GM23338 (cell line): ENCODE data around the gene FOXI1. TPM values are rescaled to one million over a fixed set of nuclear protein-coding genes. Genes with fewer than 3 reads are reported as not detected.

ENCODE experiments used
- ATAC-seq: fragments of 200-7000 bp; cut with Tn5 transposase; 3 replicates; pipeline ENCODE4 v1.9.1; 2020
- DNase-seq: peaks from one replicate; pipeline ENCODE4 v3.0.0-alpha.2; 2015; ENCODE audit warnings: low spot score
- H2AFZ ChIP-seq: fragments of 200-600 bp; sonication (generic); 2 replicates; pipeline ENCODE4 v1.8.0; 2016; ENCODE audit warnings: antibody characterized with exemption, mild to moderate bottlenecking, moderate library complexity
- H3F3A ChIP-seq: fragments of 200-600 bp; sonication (generic); replicated peaks from 2 replicates; pipeline ENCODE4 v1.8.0; 2017; ENCODE audit warnings: antibody characterized with exemption, mixed run types, low read depth
- H3K27ac ChIP-seq: fragments of 200-600 bp; sonication (generic); 2 replicates; pipeline ENCODE4 v1.6.1; 2016; ENCODE audit warnings: low read depth
- H3K27me3 ChIP-seq: fragments of 200-600 bp; sonication (generic); 2 replicates; pipeline ENCODE4 v1.8.0; 2016; ENCODE audit warnings: mild to moderate bottlenecking, mixed run types, moderate library complexity; ENCODE audit not compliant: insufficient read depth
- H3K36me3 ChIP-seq: fragments of 200-600 bp; sonication (generic); 2 replicates; pipeline ENCODE4 v1.8.0; 2016; ENCODE audit warnings: mild to moderate bottlenecking; ENCODE audit not compliant: insufficient read depth
- H3K4me1 ChIP-seq: fragments of 200-600 bp; sonication (generic); 2 replicates; pipeline ENCODE4 v1.8.0; 2016; ENCODE audit warnings: mild to moderate bottlenecking, moderate library complexity; ENCODE audit not compliant: insufficient read depth
- H3K4me2 ChIP-seq: fragments of 200-600 bp; sonication (generic); 2 replicates; pipeline ENCODE4 v1.7.1; 2017; ENCODE audit warnings: mixed run types
- H3K4me3 ChIP-seq: fragments of 200-600 bp; sonication (generic); 2 replicates; pipeline ENCODE4 v1.6.1; 2016; ENCODE audit warnings: mixed run types
- H3K79me2 ChIP-seq: fragments of 200-600 bp; sonication (generic); replicated peaks from 2 replicates; pipeline ENCODE4 v1.8.0; 2017; ENCODE audit warnings: mild to moderate bottlenecking; ENCODE audit not compliant: insufficient read depth
- H3K9me2 ChIP-seq: fragments of 200-600 bp; sonication (generic); 2 replicates; pipeline ENCODE4 v1.8.0; 2017; ENCODE audit not compliant: insufficient read depth
- H4K20me1 ChIP-seq: fragments of 200-600 bp; sonication (generic); replicated peaks from 2 replicates; pipeline ENCODE4 v1.8.0; 2017; ENCODE audit warnings: mild to moderate bottlenecking; ENCODE audit not compliant: insufficient read depth
- H3K27ac Mint-ChIP-seq: 2 replicates; pipeline ENCODE4 v1.8.0; 2020; ENCODE audit warnings: inconsistent platforms, mild to moderate bottlenecking, moderate library complexity, mixed read lengths
- H3K27me3 Mint-ChIP-seq: 3 replicates; pipeline ENCODE4 v1.8.0; 2022; ENCODE audit warnings: low read depth, mild to moderate bottlenecking, moderate library complexity, mixed read lengths, inconsistent platforms; ENCODE audit not compliant: insufficient read depth, poor library complexity
- H3K36me3 Mint-ChIP-seq: 3 replicates; pipeline ENCODE4 v1.8.0; 2021; ENCODE audit warnings: low read depth, mild to moderate bottlenecking, inconsistent platforms, moderate library complexity, mixed read lengths
- H3K4me1 Mint-ChIP-seq: 3 replicates; pipeline ENCODE4 v1.8.0; 2020; ENCODE audit warnings: mild to moderate bottlenecking, inconsistent platforms, mixed read lengths
- H3K4me3 Mint-ChIP-seq: 3 replicates; pipeline ENCODE4 v1.8.0; 2021; ENCODE audit warnings: moderate library complexity, mild to moderate bottlenecking, inconsistent platforms, mixed read lengths
- H3K9me3 Mint-ChIP-seq: 3 replicates; pipeline ENCODE4 v1.8.0; 2020; ENCODE audit warnings: moderate library complexity, mild to moderate bottlenecking, inconsistent platforms, mixed read lengths
- EZH2 ChIP-seq: fragments of 200-600 bp; sonication (generic); IDR thresholded peaks from one replicate; pipeline ENCODE4 v1.8.0; 2017; ENCODE audit warnings: antibody characterized with exemption, mild to moderate bottlenecking, low read depth; ENCODE audit not compliant: unreplicated experiment
- EZH2phosphoT487 ChIP-seq: fragments of 200-600 bp; sonication (generic); IDR thresholded peaks from one replicate; pipeline ENCODE4 v1.8.1; 2018; ENCODE audit warnings: antibody characterized with exemption; ENCODE audit not compliant: unreplicated experiment
- NANOG ChIP-seq: IDR thresholded peaks from 2 replicates; pipeline ENCODE4 v1.6.1; 2016; ENCODE audit warnings: antibody characterized with exemption, borderline replicate concordance
- POLR2AphosphoS5 ChIP-seq: IDR thresholded peaks from 2 replicates; pipeline ENCODE4 v1.6.1; 2016; ENCODE audit warnings: antibody characterized with exemption, low read depth
- REST ChIP-seq: IDR thresholded peaks from one replicate; pipeline ENCODE4 v1.6.1; 2018; ENCODE audit warnings: antibody characterized with exemption; ENCODE audit not compliant: unreplicated experiment
- STAT1 ChIP-seq: IDR thresholded peaks from one replicate; pipeline ENCODE4 v1.6.1; 2016; ENCODE audit warnings: antibody characterized with exemption; ENCODE audit not compliant: unreplicated experiment
- polyA plus RNA-seq: library from polyadenylated mRNA; unstranded; fragments of >200 nt; fragmentation: Nextera tagmentation; extraction: Ambion mirVana; gene quantifications from 2 replicates; pipeline ENCODE4 v1.2.1, GENCODE V29; 2016
- total RNA-seq: library from RNA; depleted of rRNA; stranded (reverse); fragments of >200 nt; shearing (Covaris generic); gene quantifications from 2 replicates; pipeline ENCODE4 v1.2.3, GENCODE V29; 2014
- TF ChIP-seq, protein P1 (sequence below), 2 experiments: fragments of 200-600 bp in 1 of 2; sonication (generic) in 1 of 2; conservative IDR thresholded peaks; 2 replicates each; pipeline versions ENCODE4 v1.5.1 to v1.6.1; 2016 to 2017; ENCODE audit warnings: antibody characterized with exemption in 2 of 2, low read depth in 2 of 2, mild to moderate bottlenecking in 2 of 2, moderate library complexity in 1 of 2
- TF ChIP-seq, protein P2 (sequence below): IDR thresholded peaks from 2 replicates; pipeline ENCODE4 v1.6.1; 2016; ENCODE audit warnings: antibody characterized with exemption

Gene FOXI1
- total and polyA plus RNA-seq, 2 experiments from 2014 or later, result not detected

DNA sequence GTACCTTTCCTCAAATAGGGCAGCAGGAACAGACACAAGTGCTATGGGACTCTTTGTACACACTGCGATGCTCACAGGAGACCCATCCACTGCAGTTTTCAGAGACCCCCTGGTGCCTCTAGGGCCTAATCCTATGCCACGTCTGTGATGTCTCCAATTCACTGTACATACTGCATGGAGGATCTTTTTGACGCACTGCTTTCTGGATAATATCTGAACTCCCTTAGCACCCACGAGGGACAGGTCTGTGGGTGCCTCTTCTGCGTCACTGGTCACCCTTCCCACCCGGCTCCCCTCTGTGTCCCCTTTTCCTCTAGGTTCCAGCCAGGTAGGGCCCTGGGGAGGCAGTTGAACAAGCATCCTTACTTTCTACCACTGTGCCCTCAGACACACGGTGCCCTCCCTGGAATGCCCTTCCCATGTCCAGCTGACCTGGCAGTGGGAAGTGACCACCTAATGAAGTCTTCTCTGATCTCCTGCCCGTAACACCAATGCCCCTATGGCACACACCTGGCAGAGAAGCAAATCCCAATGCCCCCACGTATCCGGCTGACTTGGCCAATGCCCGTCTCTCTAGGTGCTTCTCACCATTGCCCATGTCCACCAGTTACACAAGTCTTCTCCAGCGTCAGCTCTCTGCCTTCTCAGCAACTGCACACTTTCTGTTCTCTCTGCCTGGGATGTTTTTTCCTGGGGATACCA, 41.5 kb downstream of the FOXI1 start:
- Histone ChIP-seq H3F3A (no peaks in the 10 kb centered on the region), H3K36me3 (no peaks in the 10 kb centered on the region), H3K79me2 (no peaks in the 10 kb centered on the region), H3K4me2 (no peak overlapping the region), H4K20me1 (no peaks in the 10 kb centered on the region), H3K27ac (no peak overlapping the region), H3K4me1 (peaks cover 8% of the 10 kb centered on the region), H3K9me2 (no peaks in the 10 kb centered on the region), H3K27me3 (no peaks in the 10 kb centered on the region), H3K4me3 (no peak overlapping the region), H2AFZ (no peak overlapping the region)
- Mint-ChIP-seq H3K36me3 (no peaks in the 10 kb centered on the region), H3K4me1 (peaks cover 8% of the 10 kb centered on the region; the same call in 2 of the 3 replicates), H3K4me3 (no peak overlapping the region), H3K9me3 (no peaks in the 10 kb centered on the region; the same call in 1 of the 3 replicates), H3K27ac (no peak overlapping the region), H3K27me3 (peaks cover 7% of the 10 kb centered on the region)
- DNase-seq, result no peak
- no peak for ATAC-seq
- TF ChIP-seq, protein P1, sequence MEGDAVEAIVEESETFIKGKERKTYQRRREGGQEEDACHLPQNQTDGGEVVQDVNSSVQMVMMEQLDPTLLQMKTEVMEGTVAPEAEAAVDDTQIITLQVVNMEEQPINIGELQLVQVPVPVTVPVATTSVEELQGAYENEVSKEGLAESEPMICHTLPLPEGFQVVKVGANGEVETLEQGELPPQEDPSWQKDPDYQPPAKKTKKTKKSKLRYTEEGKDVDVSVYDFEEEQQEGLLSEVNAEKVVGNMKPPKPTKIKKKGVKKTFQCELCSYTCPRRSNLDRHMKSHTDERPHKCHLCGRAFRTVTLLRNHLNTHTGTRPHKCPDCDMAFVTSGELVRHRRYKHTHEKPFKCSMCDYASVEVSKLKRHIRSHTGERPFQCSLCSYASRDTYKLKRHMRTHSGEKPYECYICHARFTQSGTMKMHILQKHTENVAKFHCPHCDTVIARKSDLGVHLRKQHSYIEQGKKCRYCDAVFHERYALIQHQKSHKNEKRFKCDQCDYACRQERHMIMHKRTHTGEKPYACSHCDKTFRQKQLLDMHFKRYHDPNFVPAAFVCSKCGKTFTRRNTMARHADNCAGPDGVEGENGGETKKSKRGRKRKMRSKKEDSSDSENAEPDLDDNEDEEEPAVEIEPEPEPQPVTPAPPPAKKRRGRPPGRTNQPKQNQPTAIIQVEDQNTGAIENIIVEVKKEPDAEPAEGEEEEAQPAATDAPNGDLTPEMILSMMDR (conservative IDR thresholded peaks at IDR 0.05; ENCODE audit: low read depth in 2 of 2), result no peak
- no peak for TF ChIP-seq EZH2phosphoT487
- no peak for TF ChIP-seq NANOG
- TF ChIP-seq, protein P2, sequence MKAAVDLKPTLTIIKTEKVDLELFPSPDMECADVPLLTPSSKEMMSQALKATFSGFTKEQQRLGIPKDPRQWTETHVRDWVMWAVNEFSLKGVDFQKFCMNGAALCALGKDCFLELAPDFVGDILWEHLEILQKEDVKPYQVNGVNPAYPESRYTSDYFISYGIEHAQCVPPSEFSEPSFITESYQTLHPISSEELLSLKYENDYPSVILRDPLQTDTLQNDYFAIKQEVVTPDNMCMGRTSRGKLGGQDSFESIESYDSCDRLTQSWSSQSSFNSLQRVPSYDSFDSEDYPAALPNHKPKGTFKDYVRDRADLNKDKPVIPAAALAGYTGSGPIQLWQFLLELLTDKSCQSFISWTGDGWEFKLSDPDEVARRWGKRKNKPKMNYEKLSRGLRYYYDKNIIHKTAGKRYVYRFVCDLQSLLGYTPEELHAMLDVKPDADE, result no peak
- no peak for TF ChIP-seq REST
- TF ChIP-seq EZH2, result no peak
- TF ChIP-seq STAT1, result no peak
- no peak for TF ChIP-seq POLR2AphosphoS5
